ENCODE measurements around the gene PROK2.

DNA sequence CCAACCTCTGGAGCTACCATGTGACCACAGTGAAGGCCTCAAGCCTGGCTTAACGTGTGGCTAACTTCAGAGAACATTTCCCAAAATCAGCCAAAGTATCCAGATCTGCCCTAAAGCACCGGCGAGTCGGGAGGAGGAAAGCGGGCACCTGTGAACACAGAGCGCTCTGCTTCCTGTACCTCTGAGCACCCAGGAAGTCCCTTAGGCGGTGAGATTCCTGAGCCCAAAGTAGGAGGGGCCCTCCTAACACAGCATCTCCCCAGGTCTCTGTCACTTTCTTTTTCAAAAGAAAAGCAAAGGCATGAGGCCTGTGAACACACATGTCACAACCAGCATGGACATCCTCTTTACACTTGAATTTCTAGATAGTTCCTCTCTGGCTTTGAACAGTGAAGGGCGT is 58.8 kb downstream of the PROK2 start:
- TF ChIP-seq, protein P1, sequence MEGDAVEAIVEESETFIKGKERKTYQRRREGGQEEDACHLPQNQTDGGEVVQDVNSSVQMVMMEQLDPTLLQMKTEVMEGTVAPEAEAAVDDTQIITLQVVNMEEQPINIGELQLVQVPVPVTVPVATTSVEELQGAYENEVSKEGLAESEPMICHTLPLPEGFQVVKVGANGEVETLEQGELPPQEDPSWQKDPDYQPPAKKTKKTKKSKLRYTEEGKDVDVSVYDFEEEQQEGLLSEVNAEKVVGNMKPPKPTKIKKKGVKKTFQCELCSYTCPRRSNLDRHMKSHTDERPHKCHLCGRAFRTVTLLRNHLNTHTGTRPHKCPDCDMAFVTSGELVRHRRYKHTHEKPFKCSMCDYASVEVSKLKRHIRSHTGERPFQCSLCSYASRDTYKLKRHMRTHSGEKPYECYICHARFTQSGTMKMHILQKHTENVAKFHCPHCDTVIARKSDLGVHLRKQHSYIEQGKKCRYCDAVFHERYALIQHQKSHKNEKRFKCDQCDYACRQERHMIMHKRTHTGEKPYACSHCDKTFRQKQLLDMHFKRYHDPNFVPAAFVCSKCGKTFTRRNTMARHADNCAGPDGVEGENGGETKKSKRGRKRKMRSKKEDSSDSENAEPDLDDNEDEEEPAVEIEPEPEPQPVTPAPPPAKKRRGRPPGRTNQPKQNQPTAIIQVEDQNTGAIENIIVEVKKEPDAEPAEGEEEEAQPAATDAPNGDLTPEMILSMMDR (IDR thresholded peaks at IDR 0.05) = no peak
- TF ChIP-seq POLR2AphosphoS5 (IDR thresholded peaks at IDR 0.05) (no peak), EP300 (IDR thresholded peaks at IDR 0.05) (no peak)
